H9 (cell line): ENCODE data around the gene MVB12A. TPM values are rescaled to one million over a fixed set of nuclear protein-coding genes. Genes with fewer than 3 reads are reported as not detected.

Experiments used
- DNase-seq: peaks from one replicate; pipeline ENCODE4 v3.0.0-alpha.2; 2017
- H2AFZ ChIP-seq: one replicate; pipeline ENCODE4 v1.6.1; 2013; ENCODE audit warnings: mild to moderate bottlenecking, low read length, control low read depth, moderate library complexity
- H2AK5ac ChIP-seq: 2 replicates; pipeline ENCODE4 v1.6.1; 2013; ENCODE audit warnings: low read length, control low read depth, mixed read lengths; ENCODE audit not compliant: insufficient read length
- H2BK120ac ChIP-seq: one replicate; pipeline ENCODE4 v1.6.1; 2013; ENCODE audit warnings: low read depth, mild to moderate bottlenecking, low read length, control low read depth, inconsistent platforms; ENCODE audit not compliant: poor library complexity, severe bottlenecking
- H2BK12ac ChIP-seq: 2 replicates; pipeline ENCODE4 v1.6.1; 2013; ENCODE audit warnings: low read length, control low read depth, mixed read lengths, low read depth; ENCODE audit not compliant: insufficient read length
- H2BK15ac ChIP-seq: 2 replicates; pipeline ENCODE4 v1.6.1; 2013; ENCODE audit warnings: low read depth, low read length, control low read depth
- H2BK20ac ChIP-seq: one replicate; pipeline ENCODE4 v1.6.1; 2013; ENCODE audit warnings: low read depth, mild to moderate bottlenecking, low read length, control low read depth, inconsistent platforms; ENCODE audit not compliant: poor library complexity, severe bottlenecking
- H2BK5ac ChIP-seq: 2 replicates; pipeline ENCODE4 v1.6.1; 2013; ENCODE audit warnings: low read length, control low read depth, mixed read lengths; ENCODE audit not compliant: insufficient read length
- H3K14ac ChIP-seq: 2 replicates; pipeline ENCODE4 v1.6.1; 2013; ENCODE audit warnings: low read length, control low read depth; ENCODE audit not compliant: insufficient read depth
- H3K18ac ChIP-seq: 2 replicates; pipeline ENCODE4 v1.6.1; 2013; ENCODE audit warnings: low read depth, mild to moderate bottlenecking, mixed read lengths, low read length, control low read depth; ENCODE audit not compliant: insufficient read length
- H3K23ac ChIP-seq: 2 replicates; pipeline ENCODE4 v1.6.1; 2013; ENCODE audit warnings: low read length, control low read depth, mixed read lengths, low read depth; ENCODE audit not compliant: insufficient read length
- H3K23me2 ChIP-seq: 2 replicates; pipeline ENCODE4 v1.6.1; 2013; ENCODE audit warnings: low read depth, mild to moderate bottlenecking, mixed read lengths, low read length, control low read depth; ENCODE audit not compliant: insufficient read length, poor library complexity, severe bottlenecking
- H3K27ac ChIP-seq: 2 replicates; pipeline ENCODE4 v1.5.1; 2013; ENCODE audit warnings: low read length, control low read depth, mixed read lengths, low read depth; ENCODE audit not compliant: insufficient read length
- H3K27me3 ChIP-seq: 2 replicates; pipeline ENCODE4 v1.6.1; 2013; ENCODE audit warnings: low read length, control low read depth, inconsistent platforms; ENCODE audit not compliant: insufficient read depth
- H3K4ac ChIP-seq: 2 replicates; pipeline ENCODE4 v1.6.1; 2013; ENCODE audit warnings: low read depth, mild to moderate bottlenecking, control low read depth, inconsistent platforms, low read length, moderate library complexity
- H3K4me1 ChIP-seq: 2 replicates; pipeline ENCODE4 v1.6.1; 2013; ENCODE audit warnings: low read length, control low read depth, inconsistent platforms; ENCODE audit not compliant: insufficient read depth
- H3K4me2 ChIP-seq: 2 replicates; pipeline ENCODE4 v1.6.1; 2013; ENCODE audit warnings: low read length, control low read depth, mixed read lengths; ENCODE audit not compliant: insufficient read length, insufficient read depth
- H3K56ac ChIP-seq: 2 replicates; pipeline ENCODE4 v1.6.1; 2013; ENCODE audit warnings: low read depth, mild to moderate bottlenecking, mixed read lengths, low read length, control low read depth; ENCODE audit not compliant: insufficient read length
- H3K79me1 ChIP-seq: 2 replicates; pipeline ENCODE4 v1.6.1; 2013; ENCODE audit warnings: low read depth, mild to moderate bottlenecking, moderate library complexity, low read length, control low read depth, inconsistent platforms; ENCODE audit not compliant: insufficient read depth, poor library complexity, severe bottlenecking
- H3K79me2 ChIP-seq: 2 replicates; pipeline ENCODE4 v1.6.1; 2013; ENCODE audit warnings: low read length, control low read depth, inconsistent platforms; ENCODE audit not compliant: insufficient read depth
- H3K9ac ChIP-seq: 2 replicates; pipeline ENCODE4 v1.6.1; 2013; ENCODE audit warnings: low read length, control low read depth, mixed read lengths; ENCODE audit not compliant: insufficient read length; ENCODE audit errors: extremely low read depth
- H3K9me3 ChIP-seq: one replicate; pipeline ENCODE4 v1.6.1; 2013; ENCODE audit warnings: low read depth, low read length, inconsistent platforms; ENCODE audit not compliant: control insufficient read depth
- H3T11ph ChIP-seq: one replicate; pipeline ENCODE4 v1.6.1; 2013; ENCODE audit warnings: mild to moderate bottlenecking, low read length, control low read depth, inconsistent platforms
- H4K20me1 ChIP-seq: one replicate; pipeline ENCODE4 v1.6.1; 2013; ENCODE audit not compliant: control insufficient read depth, insufficient read length, insufficient read depth
- H4K5ac ChIP-seq: 2 replicates; pipeline ENCODE4 v1.6.1; 2013; ENCODE audit warnings: low read depth, mild to moderate bottlenecking, mixed read lengths, low read length, control low read depth; ENCODE audit not compliant: insufficient read length
- H4K8ac ChIP-seq: replicated peaks from 2 replicates; pipeline ENCODE4 v1.6.1; 2013; ENCODE audit warnings: low read length, control low read depth, mixed read lengths, low read depth; ENCODE audit not compliant: insufficient read length
- H4K91ac ChIP-seq: 2 replicates; pipeline ENCODE4 v1.6.1; 2013; ENCODE audit warnings: low read depth, mild to moderate bottlenecking, moderate library complexity, mixed read lengths, low read length, control low read depth; ENCODE audit not compliant: insufficient read length
- H3K27ac Mint-ChIP-seq, 3 experiments: 2 replicates in 2 of 3; 3 replicates in 1 of 3; pipeline ENCODE4 v1.8.0; 2020 to 2021; ENCODE audit warnings: mixed read lengths in 3 of 3, mild to moderate bottlenecking in 1 of 3, moderate library complexity in 1 of 3
- H3K27me3 Mint-ChIP-seq: 2 replicates; pipeline ENCODE4 v1.8.0; 2021; ENCODE audit warnings: low read depth, mild to moderate bottlenecking, moderate library complexity, mixed read lengths
- H3K36me3 Mint-ChIP-seq, 3 experiments: 2 replicates in 2 of 3; 3 replicates in 1 of 3; pipeline ENCODE4 v1.8.0; 2020 to 2021; ENCODE audit warnings: low read depth in 3 of 3, mixed read lengths in 3 of 3; ENCODE audit not compliant: insufficient read depth in 1 of 3
- H3K4me1 Mint-ChIP-seq, 2 experiments: 2 replicates each; pipeline ENCODE4 v1.8.0; 2020; ENCODE audit warnings: mixed read lengths in 2 of 2
- H3K4me3 Mint-ChIP-seq, 2 experiments: 2 replicates in 1 of 2; 3 replicates in 1 of 2; pipeline ENCODE4 v1.8.0; 2020 to 2021; ENCODE audit warnings: mild to moderate bottlenecking in 2 of 2, mixed read lengths in 2 of 2, moderate library complexity in 1 of 2
- H3K9me3 Mint-ChIP-seq, 2 experiments: 2 replicates in 1 of 2; 3 replicates in 1 of 2; pipeline ENCODE4 v1.8.0; 2020; ENCODE audit warnings: mild to moderate bottlenecking in 2 of 2, mixed read lengths in 2 of 2, moderate library complexity in 1 of 2
- WGBS: extraction: QIAGEN DNeasy Blood & Tissue Kit; methylation state at CpG from one replicate; pipeline ENCODE4 v1.1.7; 2013; ENCODE audit warnings: missing lambda C conversion rate, low lambda C conversion rate, mixed read lengths; ENCODE audit not compliant: insufficient read length; ENCODE audit errors: extremely low coverage; 5-methylcytosine and 5-hydroxymethylcytosine counted together
- total RNA-seq: library from RNA; stranded (reverse); gene quantifications from 2 replicates; pipeline ENCODE4 v1.2.1, GENCODE V29; 2021
- TF ChIP-seq, protein P1 (sequence below): fragments of 200-600 bp; sonication (generic); conservative IDR thresholded peaks from 3 replicates; pipeline ENCODE4 v1.8.0; 2021; ENCODE audit warnings: antibody characterized with exemption, mild to moderate bottlenecking

The MVB12A gene
- total RNA-seq, 1 experiment from 2014 or later, result 50.4 TPM

DNA sequence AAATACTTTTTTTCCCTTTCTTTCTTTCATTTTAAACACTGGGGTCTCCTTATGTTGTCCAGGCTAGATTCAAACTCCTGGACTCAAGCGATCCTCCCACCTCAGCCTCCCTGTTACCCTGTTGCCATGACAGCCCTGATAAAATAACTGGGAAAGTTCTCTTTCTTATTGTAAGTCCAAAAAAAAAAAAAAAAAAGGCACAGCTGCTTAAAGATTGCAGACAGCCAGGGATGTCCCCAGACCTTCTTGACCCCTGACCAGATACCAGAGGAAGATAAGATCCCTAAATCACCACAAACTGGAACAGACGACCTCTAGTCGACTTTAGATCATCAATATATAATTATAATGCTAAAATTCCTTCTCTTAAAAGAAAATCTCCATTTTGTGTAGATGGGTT, 1.1 kb upstream of the MVB12A start:
- Histone ChIP-seq H3K56ac (no peak overlapping the region), H3K9ac (no peak overlapping the region), H2BK20ac (no peak overlapping the region), H4K91ac (no peak overlapping the region), H3K23me2 (peaks cover 7% of the 10 kb centered on the region), H3K4ac (no peak overlapping the region), H2AFZ (no peak overlapping the region), H3K79me2 (no peaks in the 10 kb centered on the region), H2BK12ac (no peak overlapping the region), H3K18ac (no peak overlapping the region), H3K9me3 (no peaks in the 10 kb centered on the region), H3K14ac (no peak overlapping the region), H2BK120ac (no peak overlapping the region), H3K4me1 (no peaks in the 10 kb centered on the region; the same call in 1 of the 2 replicates), H3K27ac (no peak overlapping the region), H2BK15ac (no peak overlapping the region), H3K27me3 (no peaks in the 10 kb centered on the region), H4K8ac (no peak overlapping the region), H3K79me1 (no peaks in the 10 kb centered on the region), H3T11ph (no peak overlapping the region), H3K23ac (no peak overlapping the region), H3K4me2 (peak overlapping the region; percentile 70), H2BK5ac (no peak overlapping the region), H2AK5ac (no peak overlapping the region), H4K20me1 (no peaks in the 10 kb centered on the region), H4K5ac (no peak overlapping the region)
- Mint-ChIP-seq H3K27me3 (peaks cover 28% of the 10 kb centered on the region), H3K27ac (peak overlapping the region; percentile 95 to 97 (median 97); a peak in 5 of 7 replicates), H3K4me3 (peak overlapping the region; percentile 84 to 94), H3K36me3 (peaks cover 3 to 20% (median 4%) of the 10 kb centered on the region in 3 experiments; a peak in 4 of 7 replicates), H3K4me1 (peaks cover 25 to 38% of the 10 kb centered on the region in 2 experiments), H3K9me3 (no peaks in the 10 kb centered on the region; a peak in 1 of 5 replicates)
- TF ChIP-seq, protein P1, sequence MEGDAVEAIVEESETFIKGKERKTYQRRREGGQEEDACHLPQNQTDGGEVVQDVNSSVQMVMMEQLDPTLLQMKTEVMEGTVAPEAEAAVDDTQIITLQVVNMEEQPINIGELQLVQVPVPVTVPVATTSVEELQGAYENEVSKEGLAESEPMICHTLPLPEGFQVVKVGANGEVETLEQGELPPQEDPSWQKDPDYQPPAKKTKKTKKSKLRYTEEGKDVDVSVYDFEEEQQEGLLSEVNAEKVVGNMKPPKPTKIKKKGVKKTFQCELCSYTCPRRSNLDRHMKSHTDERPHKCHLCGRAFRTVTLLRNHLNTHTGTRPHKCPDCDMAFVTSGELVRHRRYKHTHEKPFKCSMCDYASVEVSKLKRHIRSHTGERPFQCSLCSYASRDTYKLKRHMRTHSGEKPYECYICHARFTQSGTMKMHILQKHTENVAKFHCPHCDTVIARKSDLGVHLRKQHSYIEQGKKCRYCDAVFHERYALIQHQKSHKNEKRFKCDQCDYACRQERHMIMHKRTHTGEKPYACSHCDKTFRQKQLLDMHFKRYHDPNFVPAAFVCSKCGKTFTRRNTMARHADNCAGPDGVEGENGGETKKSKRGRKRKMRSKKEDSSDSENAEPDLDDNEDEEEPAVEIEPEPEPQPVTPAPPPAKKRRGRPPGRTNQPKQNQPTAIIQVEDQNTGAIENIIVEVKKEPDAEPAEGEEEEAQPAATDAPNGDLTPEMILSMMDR, result no peak
- no CpG with 5 or more reads among the region's 3 CpGs for WGBS
- DNase-seq, result no peak
